Activated T-cell treated with anti-CD3 and anti-CD28 coated beads, Interleukin-2, amount 50 U/mL, for 48 hours (primary cell): ENCODE data around the gene SLC33A1.

Source experiments
- DNase-seq, 2 experiments: peaks; one replicate each; pipeline ENCODE4 v3.0.0-alpha.2; 2020

The SLC33A1 gene

DNA sequence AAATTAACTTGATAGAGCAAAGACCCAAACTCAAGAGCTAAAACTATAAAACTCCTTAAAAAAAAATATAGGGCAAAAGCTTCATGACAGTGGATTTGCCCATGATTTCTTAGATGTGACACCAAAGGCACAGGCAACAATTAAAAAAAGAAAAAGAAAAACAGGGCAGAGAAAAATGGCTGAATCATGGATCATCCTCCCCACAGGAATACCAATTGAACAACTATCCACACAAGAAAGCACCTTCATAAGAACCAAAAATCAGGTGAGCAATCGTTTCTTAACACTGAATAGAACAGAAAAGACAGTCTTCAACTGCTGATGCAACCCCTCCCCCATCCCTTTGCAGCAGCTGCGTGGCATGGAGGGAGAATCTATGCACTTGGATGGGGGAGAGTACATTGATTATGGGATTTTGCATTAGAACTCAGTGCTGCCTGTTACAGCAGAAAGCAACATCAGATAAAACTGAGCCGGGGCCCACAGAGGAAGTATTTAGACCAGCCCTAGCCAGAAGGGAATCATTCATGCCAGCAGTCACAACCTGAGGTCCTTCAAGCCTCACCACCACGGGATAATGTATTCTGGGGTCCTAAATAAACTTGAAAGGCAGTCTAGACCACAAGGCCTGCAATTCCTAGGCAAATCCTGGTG lies 63.8 kb downstream of the SLC33A1 start:
- no peak for DNase-seq

DNA sequence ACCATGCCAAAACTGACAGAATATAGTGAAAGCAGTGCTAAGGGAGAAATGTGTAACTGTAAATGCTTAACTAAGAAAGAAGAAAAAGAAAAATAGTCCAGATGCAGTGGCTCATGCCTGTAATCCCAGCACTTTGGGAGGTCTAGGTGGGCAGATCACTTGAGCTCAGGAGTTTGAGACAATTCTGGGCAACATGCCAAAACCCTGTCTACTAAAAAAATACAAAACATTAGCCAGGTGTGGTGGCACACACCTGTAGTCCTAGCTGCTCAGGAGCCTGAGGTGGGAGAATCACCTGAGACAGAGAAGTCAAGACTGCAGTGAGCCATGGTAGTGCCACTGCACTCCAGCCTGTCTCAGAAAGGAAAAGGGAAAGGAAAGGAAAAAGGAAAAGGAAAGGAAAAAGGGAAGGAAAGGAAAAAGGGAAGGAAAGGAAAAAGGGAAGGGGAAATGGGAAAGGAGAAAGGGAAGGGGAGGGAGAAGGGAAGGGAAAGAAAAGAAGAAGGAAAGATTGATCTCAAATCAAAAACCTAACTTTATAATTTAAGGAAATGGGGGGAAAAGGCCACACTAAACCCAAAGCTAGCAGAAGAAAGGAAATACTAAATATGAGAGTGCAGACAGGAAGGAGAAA lies 68.4 kb downstream of the SLC33A1 start:
- no peak for DNase-seq

DNA sequence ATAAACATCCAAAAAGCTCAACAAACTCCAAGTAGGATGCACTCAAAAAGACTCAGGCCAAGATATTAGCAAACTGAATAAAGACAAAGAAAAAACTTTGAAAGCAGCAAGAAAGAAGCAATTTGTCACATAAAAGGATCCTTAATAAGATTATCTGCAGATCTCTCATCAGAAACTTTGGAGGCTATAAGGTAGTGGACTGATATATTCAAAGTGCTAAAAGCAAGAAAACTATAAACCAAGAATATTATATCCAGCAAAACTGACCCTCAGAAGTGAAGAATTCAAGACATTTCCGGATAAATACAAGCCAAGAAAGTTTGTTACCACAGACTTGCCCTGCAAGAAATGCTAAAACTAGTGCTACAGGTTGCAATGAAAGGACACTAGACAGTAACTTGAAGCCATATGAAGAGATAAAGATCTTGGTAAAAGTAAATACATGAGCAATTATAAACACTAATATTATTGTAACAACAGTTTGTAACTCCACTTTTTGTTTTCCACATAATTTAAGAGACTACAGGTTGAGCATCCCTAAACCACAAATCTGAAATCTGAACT lies 71.8 kb downstream of the SLC33A1 start:
- DNase-seq, result no peak

DNA sequence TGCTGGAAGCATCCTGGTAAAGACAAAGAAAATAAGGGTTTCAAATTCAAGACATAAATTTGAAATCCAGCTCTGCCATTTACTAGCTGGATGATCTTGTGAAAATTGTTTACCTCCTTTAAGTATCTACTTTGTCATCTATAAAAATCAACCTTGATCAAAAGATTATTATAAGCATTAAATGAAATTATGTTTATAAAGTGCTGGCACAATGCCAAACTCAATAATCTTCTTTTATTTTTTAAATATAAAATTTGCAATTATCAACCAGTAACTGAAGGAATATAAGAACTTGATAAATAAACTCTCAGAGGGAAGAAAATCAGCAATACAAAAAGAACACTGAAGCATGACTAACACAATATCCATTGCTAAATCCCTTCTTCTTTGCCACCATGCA lies 73.9 kb downstream of the SLC33A1 start:
- no peak for DNase-seq

DNA sequence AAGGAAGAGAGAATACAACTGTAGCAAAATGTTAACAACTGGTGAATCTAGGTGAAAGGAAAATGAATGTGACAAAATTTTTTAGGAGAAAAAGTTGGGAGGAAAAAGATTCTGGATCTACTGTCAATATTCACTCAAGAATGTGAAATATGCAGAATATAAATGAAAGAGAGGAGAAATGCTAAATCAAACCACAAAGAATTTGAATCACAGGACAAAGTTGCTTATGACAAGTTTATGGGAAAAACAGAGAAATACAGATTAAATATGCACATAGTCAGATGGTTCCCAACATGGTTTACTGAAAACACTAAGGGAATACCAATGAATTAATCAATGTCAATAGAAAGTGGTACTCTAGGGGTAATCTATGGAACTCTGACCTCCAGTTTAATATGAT lies 75.8 kb downstream of the SLC33A1 start:
- no peak for DNase-seq

DNA sequence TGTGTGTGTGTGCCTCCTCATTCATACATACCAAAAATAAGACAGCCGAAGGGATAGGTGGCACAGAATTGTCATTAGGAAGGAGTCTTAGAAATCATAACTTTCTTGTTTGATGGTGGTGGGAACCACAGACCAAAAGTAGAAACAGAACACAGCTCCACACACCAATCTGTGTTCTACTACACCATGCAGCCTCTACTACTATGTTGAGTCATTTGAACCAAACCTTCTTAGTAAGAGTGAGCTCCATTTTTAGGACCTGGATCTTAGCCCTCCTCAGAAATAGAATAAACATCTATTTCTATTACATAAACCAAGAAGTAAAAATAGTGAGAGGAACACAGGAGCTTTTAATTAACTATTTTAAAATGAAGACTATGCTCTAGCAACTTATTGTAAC lies 81.4 kb downstream of the SLC33A1 start:
- DNase-seq, result no peak

DNA sequence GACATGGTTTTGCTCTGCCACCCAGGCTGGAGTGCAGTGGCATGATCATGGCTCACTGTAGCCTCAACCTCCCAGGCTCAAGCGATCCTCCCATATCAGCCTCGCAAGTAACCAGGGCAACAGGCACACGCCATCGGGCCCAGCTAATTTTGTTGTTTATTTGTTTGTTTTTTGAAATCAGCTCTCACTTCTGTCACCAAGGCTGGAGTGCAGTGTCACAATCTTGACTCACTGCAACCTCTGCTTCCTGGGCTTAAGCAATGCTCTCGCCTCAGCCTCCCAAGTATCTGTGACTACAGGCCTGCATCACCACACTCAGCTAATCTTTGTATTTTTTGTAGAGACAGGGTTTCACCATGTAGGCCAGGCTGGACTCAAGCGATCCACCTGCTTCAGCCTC lies 83.1 kb downstream of the SLC33A1 start:
- DNase-seq, result no peak
